Retina (tissue), 1 donor: Measurements from ENCODE around the gene KHDRBS1.
"Not testable (repeated sequence)": the region's sequence is repeated elsewhere in the genome, so short reads cannot be mapped to it uniquely, and the experiment has no call there.

ENCODE experiments used
- DNase-seq: peaks from one replicate; pipeline ENCODE4 v3.0.0-alpha.2; 2016

Gene KHDRBS1

DNA sequence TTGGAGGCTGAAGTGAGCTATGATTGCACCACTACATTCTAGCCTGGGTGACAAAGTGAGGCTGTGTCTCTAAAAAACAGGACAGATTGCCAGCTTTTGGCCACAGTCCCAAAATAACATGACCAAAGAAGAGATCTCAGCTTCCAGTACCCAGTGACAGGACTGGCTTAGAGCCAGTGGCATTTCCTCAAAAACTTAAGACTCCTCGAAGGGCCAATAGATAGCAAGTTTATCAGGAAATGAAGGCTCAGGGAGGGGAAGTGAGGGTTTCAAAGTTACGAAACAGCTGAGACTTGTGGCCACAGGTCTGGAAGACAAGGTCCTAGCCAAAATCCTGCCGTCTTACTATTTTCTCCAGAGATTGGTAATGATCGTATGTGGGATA is 52.8 kb downstream of the KHDRBS1 start:
- DNase-seq, result no peak

DNA sequence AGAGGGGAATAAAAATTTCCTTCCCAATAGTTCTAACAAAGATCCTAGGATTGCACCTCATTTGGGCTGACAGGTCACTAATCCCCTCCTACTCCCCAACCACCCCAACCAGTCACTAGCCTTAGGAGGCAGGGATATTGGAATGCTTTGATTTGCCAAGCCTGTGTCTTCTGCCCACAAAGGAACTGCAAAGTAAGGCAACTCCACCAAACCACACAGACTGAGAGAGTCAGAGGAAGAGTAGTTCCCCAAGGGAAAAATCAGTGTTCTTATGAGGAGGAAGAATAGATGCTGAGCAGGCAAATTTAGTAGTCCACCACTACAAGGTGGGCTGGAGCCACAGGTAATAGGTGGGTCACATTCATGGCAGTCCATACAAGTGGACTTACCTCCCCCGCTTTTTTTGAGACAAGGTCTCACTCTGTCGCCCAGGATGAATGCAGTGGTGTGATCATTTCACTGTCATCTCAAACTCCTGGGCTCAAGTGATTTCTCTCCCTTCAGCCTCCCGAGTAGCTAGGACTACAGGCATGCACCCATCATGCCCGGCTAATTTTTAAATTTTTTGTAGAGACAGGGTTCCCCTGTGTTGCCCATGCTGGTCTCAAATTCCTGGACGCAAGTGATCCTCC is 55.4 kb downstream of the KHDRBS1 start:
- no peak for DNase-seq

DNA sequence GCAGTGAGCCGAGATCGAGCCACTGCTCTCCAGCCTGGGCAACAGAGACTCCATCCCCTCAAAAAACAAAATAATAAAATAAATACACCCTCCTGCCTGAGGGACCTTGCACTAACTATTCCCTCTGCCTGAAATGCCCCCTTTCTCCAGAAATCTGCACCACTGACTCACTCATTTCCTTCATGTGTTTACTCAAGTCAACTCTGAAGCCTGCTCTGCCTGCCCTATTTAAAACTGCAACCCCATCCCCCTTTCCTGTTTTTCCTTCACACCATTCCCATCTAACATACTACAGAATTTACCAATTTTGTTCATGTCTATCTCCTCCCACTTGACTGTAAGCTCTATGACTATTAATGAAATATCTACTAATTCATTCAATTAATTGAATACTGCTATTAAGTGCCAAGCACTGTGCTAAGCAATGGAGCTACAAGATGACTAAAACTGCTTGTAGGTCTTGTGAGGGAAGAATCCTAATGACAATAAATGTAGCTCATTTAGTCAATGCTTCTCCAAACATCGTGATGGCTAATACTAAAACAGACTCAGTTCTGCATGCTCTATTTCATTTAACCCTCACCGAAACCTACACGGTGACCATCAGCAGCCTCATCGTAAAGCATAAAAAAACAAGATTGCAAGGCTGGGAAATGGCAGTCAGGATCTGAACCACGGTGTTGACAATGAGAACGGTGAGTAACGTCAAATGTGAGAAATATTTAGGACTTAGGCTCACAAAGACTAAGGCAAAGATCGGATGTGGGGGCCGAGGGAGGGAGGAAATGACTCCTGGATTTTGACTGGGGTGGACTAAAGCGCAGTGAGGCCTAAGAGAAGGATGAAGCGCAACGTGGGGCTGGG is 58.3 kb downstream of the KHDRBS1 start:
- DNase-seq, result peak; percentile 20

- peak; percentile 100 for DNase-seq
These were observed 59.1 kb downstream of the KHDRBS1 start, which contains the start of gene TMEM39B for GRCh38 chr1:32072622-32073298. TSS of gene TMEM39B (plus strand) at chr1:32072939. CDS start at chr1:32073048, 109 bp downstream.

- no peak for DNase-seq
These were observed 59.9 kb downstream of the KHDRBS1 start for GRCh38 chr1:32073299-32074229.

DNA sequence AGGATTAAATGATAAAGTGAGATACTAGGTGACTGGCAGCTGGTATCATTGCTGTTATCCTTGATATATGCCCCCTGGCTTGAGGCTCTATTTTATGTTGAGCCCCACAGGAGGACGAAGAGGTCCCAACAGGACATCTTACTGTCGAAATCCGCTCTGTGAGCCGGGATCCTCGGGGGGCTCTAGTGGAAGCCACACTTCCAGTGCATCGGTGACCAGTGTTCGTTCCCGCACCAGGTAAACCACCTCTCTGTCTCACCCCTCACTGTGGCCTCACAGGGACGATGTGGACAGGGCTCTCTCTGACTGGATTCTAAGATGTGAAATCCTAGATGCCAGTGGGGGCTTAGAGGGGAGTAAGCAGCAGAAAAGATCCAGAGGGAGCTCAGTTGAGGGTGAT is 61.2 kb downstream of the KHDRBS1 start:
- no peak for DNase-seq

DNA sequence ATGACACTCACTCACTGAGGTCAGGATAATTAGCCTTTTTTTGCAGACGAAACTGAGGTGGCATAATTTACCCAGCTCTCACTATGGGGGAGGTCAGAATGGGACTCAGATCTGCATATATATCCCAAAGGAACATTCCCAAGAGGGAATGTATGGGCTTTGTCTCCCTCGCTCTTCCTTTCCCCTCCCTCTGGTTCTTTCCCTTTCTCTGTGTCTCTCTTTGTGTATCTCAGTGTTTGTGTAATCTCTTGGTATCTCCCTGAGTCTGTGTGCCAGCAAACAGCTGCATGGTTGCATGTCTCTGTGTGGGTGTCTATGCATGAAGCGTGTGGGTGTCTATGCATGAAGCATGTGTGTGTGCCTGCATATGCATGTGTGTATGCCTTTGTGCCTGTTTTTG is 63.8 kb downstream of the KHDRBS1 start:
- DNase-seq, result no peak

- DNase-seq, result no peak
These were observed 68.4 kb downstream of the KHDRBS1 start for GRCh38 chr1:32082022-32082421.

DNA sequence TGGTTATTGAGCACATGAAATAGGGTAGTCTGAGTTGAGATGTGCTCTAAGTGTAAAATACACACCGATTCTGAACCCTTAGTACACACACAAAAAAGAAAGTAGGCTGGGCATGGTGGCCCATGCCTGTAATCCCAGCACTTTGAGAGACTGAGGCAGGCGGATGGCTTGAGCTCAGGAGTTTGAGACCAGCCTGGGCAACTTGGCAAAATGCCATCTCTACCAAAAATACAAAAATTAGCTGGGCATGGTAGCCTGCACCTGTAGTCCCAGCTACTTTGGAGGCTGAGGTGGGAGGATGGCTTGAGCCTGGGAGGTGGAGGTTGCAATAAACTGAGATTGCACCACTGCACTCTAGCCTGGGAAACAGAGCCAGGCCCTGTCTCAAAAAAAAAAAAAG is 72.7 kb downstream of the KHDRBS1 start:
- not testable (repeated sequence) for DNase-seq

- no peak for DNase-seq
These were observed 77.5 kb downstream of the KHDRBS1 start for GRCh38 chr1:32091176-32091575.

GRCh38 chr1:32091591-32091990 is 77.9 kb downstream of the KHDRBS1 start:
- DNase-seq, result no peak
